SK-N-SH treated with all-trans-retinoic acid at 6 μM for 48 hours (cell line): ENCODE measurements around the gene E2F2.

Experiments used
- ATAC-seq: fragments of 200-7000 bp; cut with Tn5 transposase; 3 replicates; pipeline ENCODE4 v1.9.1; 2020; ENCODE audit warnings: mild to moderate bottlenecking, moderate library complexity
- ARNTL ChIP-seq: fragments of 450-650 bp; formaldehyde crosslinking; IDR thresholded peaks from 2 replicates; pipeline ENCODE4 v1.5.0; 2020; ENCODE audit warnings: low read depth, mild to moderate bottlenecking, moderate library complexity, borderline replicate concordance
- BACH2 ChIP-seq: fragments of 250-450 bp; sonication (Bioruptor Pico); IDR thresholded peaks from 2 replicates; pipeline ENCODE4 v1.9.0; 2021; ENCODE audit warnings: mild to moderate bottlenecking, borderline replicate concordance
- CSDC2 ChIP-seq: fragments of 250-450 bp; sonication (Bioruptor Pico); IDR thresholded peaks from 2 replicates; pipeline ENCODE4 v1.5.0; 2020; ENCODE audit warnings: mild to moderate bottlenecking, moderate library complexity
- CSRNP3 ChIP-seq: fragments of 250-450 bp; sonication (Bioruptor Pico); IDR thresholded peaks from 2 replicates; pipeline ENCODE4 v1.5.1; 2021; ENCODE audit warnings: mild to moderate bottlenecking, moderate library complexity
- ESRRG ChIP-seq: fragments of 250-450 bp; sonication (Bioruptor Pico); IDR thresholded peaks from 2 replicates; pipeline ENCODE4 v1.6.1; 2021; ENCODE audit warnings: mild to moderate bottlenecking
- GLIS3 ChIP-seq: fragments of 250-450 bp; sonication (Bioruptor Pico); IDR thresholded peaks from 2 replicates; pipeline ENCODE4 v1.5.0; 2020; ENCODE audit warnings: mild to moderate bottlenecking, moderate library complexity
- OSR1 ChIP-seq: fragments of 250-450 bp; sonication (Bioruptor Pico); IDR thresholded peaks from 2 replicates; pipeline ENCODE4 v1.8.0; 2022; ENCODE audit warnings: moderate library complexity, mild to moderate bottlenecking, inconsistent platforms
- PATZ1 ChIP-seq: fragments of 250-450 bp; sonication (Bioruptor Pico); IDR thresholded peaks from 2 replicates; pipeline ENCODE4 v1.8.0; 2020; ENCODE audit warnings: mild to moderate bottlenecking, moderate library complexity, borderline replicate concordance
- POU6F1 ChIP-seq: fragments of 250-450 bp; sonication (Bioruptor Pico); IDR thresholded peaks from 2 replicates; pipeline ENCODE4 v1.8.0; 2021; ENCODE audit warnings: low read depth, mild to moderate bottlenecking, moderate library complexity, borderline replicate concordance
- PPARA ChIP-seq: fragments of 250-450 bp; sonication (Bioruptor Pico); IDR thresholded peaks from 2 replicates; pipeline ENCODE4 v1.5.0; 2020; ENCODE audit warnings: mild to moderate bottlenecking, borderline replicate concordance
- RARB ChIP-seq: fragments of 250-450 bp; sonication (Bioruptor Pico); IDR thresholded peaks from 2 replicates; pipeline ENCODE4 v1.8.0; 2021; ENCODE audit warnings: mild to moderate bottlenecking, moderate library complexity
- SNAI2 ChIP-seq: fragments of 250-450 bp; sonication (Bioruptor Pico); IDR thresholded peaks from 2 replicates; pipeline ENCODE4 v1.5.0; 2020; ENCODE audit warnings: mild to moderate bottlenecking, moderate library complexity
- TCF4 ChIP-seq: fragments of 250-450 bp; sonication (Bioruptor Pico); IDR thresholded peaks from 2 replicates; pipeline ENCODE4 v1.8.0; 2021; ENCODE audit warnings: mild to moderate bottlenecking, moderate library complexity, borderline replicate concordance
- TOX ChIP-seq: fragments of 250-450 bp; sonication (Bioruptor Pico); IDR thresholded peaks from 2 replicates; pipeline ENCODE4 v1.8.0; 2021; ENCODE audit warnings: mild to moderate bottlenecking, moderate library complexity, borderline replicate concordance
- ZC3H10 ChIP-seq: fragments of 250-450 bp; sonication (Bioruptor Pico); IDR thresholded peaks from 2 replicates; pipeline ENCODE4 v1.5.1; 2021; ENCODE audit warnings: mild to moderate bottlenecking, moderate library complexity
- ZFP3 ChIP-seq: fragments of 250-450 bp; sonication (Bioruptor Pico); IDR thresholded peaks from 2 replicates; pipeline ENCODE4 v1.5.0; 2020; ENCODE audit warnings: mild to moderate bottlenecking, moderate library complexity
- ZFP30 ChIP-seq: fragments of 450-650 bp; formaldehyde crosslinking; IDR thresholded peaks from 2 replicates; pipeline ENCODE4 v1.5.0; 2022; ENCODE audit warnings: mild to moderate bottlenecking, moderate library complexity
- ZNF565 ChIP-seq: fragments of 450-650 bp; formaldehyde crosslinking; conservative IDR thresholded peaks from 2 replicates; pipeline ENCODE4 v1.5.0; 2020; ENCODE audit warnings: low read depth, mild to moderate bottlenecking, moderate library complexity
- ZNF70 ChIP-seq: fragments of 450-650 bp; formaldehyde crosslinking; IDR thresholded peaks from 2 replicates; pipeline ENCODE4 v1.5.0; 2020; ENCODE audit warnings: mild to moderate bottlenecking, moderate library complexity
- ZNF8 ChIP-seq: fragments of 450-650 bp; formaldehyde crosslinking; IDR thresholded peaks from 2 replicates; pipeline ENCODE4 v1.5.0; 2020; ENCODE audit warnings: mild to moderate bottlenecking, moderate library complexity
- TF ChIP-seq, protein P1 (sequence below): fragments of 250-450 bp; sonication (Bioruptor Pico); IDR thresholded peaks from 2 replicates; pipeline ENCODE4 v1.5.0; 2020; ENCODE audit warnings: mild to moderate bottlenecking, moderate library complexity
- TF ChIP-seq, protein P2 (sequence below): fragments of 250-450 bp; sonication (Bioruptor Pico); IDR thresholded peaks from 2 replicates; pipeline ENCODE4 v1.5.1; 2020; ENCODE audit warnings: low read depth, mild to moderate bottlenecking, moderate library complexity

E2F2 gene

GRCh38 chr1:23546897-23547584, 16.0 kb upstream of the E2F2 start:
- no peak for TF ChIP-seq TCF4 (CRISPR knock-in tag)
- TF ChIP-seq ZFP30 (CRISPR knock-in tag): no peak
- no peak for TF ChIP-seq ZNF8
- no peak for TF ChIP-seq PATZ1
- no peak for TF ChIP-seq BACH2 (CRISPR knock-in tag)
- TF ChIP-seq, protein P1, sequence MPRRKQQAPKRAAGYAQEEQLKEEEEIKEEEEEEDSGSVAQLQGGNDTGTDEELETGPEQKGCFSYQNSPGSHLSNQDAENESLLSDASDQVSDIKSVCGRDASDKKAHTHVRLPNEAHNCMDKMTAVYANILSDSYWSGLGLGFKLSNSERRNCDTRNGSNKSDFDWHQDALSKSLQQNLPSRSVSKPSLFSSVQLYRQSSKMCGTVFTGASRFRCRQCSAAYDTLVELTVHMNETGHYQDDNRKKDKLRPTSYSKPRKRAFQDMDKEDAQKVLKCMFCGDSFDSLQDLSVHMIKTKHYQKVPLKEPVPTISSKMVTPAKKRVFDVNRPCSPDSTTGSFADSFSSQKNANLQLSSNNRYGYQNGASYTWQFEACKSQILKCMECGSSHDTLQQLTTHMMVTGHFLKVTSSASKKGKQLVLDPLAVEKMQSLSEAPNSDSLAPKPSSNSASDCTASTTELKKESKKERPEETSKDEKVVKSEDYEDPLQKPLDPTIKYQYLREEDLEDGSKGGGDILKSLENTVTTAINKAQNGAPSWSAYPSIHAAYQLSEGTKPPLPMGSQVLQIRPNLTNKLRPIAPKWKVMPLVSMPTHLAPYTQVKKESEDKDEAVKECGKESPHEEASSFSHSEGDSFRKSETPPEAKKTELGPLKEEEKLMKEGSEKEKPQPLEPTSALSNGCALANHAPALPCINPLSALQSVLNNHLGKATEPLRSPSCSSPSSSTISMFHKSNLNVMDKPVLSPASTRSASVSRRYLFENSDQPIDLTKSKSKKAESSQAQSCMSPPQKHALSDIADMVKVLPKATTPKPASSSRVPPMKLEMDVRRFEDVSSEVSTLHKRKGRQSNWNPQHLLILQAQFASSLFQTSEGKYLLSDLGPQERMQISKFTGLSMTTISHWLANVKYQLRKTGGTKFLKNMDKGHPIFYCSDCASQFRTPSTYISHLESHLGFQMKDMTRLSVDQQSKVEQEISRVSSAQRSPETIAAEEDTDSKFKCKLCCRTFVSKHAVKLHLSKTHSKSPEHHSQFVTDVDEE: no peak
- no peak for TF ChIP-seq ZNF565
- no peak for TF ChIP-seq ARNTL (CRISPR knock-in tag)
- no peak for TF ChIP-seq GLIS3
- TF ChIP-seq PPARA (CRISPR knock-in tag): no peak
- TF ChIP-seq RARB (CRISPR knock-in tag): no peak
- no peak for TF ChIP-seq SNAI2 (CRISPR knock-in tag)
- TF ChIP-seq, protein P2, sequence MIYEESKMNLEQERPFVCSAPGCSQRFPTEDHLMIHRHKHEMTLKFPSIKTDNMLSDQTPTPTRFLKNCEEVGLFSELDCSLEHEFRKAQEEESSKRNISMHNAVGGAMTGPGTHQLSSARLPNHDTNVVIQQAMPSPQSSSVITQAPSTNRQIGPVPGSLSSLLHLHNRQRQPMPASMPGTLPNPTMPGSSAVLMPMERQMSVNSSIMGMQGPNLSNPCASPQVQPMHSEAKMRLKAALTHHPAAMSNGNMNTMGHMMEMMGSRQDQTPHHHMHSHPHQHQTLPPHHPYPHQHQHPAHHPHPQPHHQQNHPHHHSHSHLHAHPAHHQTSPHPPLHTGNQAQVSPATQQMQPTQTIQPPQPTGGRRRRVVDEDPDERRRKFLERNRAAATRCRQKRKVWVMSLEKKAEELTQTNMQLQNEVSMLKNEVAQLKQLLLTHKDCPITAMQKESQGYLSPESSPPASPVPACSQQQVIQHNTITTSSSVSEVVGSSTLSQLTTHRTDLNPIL (CRISPR knock-in tag): no peak
- TF ChIP-seq OSR1 (CRISPR knock-in tag): no peak
- TF ChIP-seq ZFP3 (CRISPR knock-in tag): no peak
- no peak for TF ChIP-seq CSDC2 (CRISPR knock-in tag)
- no peak for TF ChIP-seq POU6F1 (CRISPR knock-in tag)
- TF ChIP-seq ZNF70 (CRISPR knock-in tag): no peak
- no peak for TF ChIP-seq TOX (CRISPR knock-in tag)
- TF ChIP-seq ZC3H10 (CRISPR knock-in tag): no peak
- no peak for ATAC-seq

GRCh38 chr1:23545851-23546250, 14.8 kb upstream of the E2F2 start:
- TF ChIP-seq ESRRG (CRISPR knock-in tag) (no peak), ZNF565 (no peak), SNAI2 (CRISPR knock-in tag) (no peak), PATZ1 (no peak), TOX (CRISPR knock-in tag) (no peak), POU6F1 (CRISPR knock-in tag) (no peak), ZFP3 (CRISPR knock-in tag) (no peak), ZNF70 (CRISPR knock-in tag) (no peak), RARB (CRISPR knock-in tag) (no peak), ZC3H10 (CRISPR knock-in tag) (no peak), PPARA (CRISPR knock-in tag) (no peak), ZFP30 (CRISPR knock-in tag) (no peak), CSDC2 (CRISPR knock-in tag) (no peak), CSRNP3 (CRISPR knock-in tag) (no peak), ARNTL (CRISPR knock-in tag) (no peak)
- TF ChIP-seq, protein P1: no peak
- TF ChIP-seq, all 23 proteins: peak for 0
- no peak for ATAC-seq
